Upper lobe of left lung (tissue), 4 donors: Measurements from ENCODE around the gene GABBR2.

Source experiments
- CTCF ChIP-seq, 6 experiments: fragments of 450-650 bp in 4 of 6; fragments of 200-600 bp in 2 of 6; sonication (generic) in 2 of 6; IDR thresholded peaks; one replicate each; pipeline ENCODE4 v1.5.1; 2016 to 2019; ENCODE audit warnings: antibody characterized with exemption in 6 of 6
- POLR2A ChIP-seq, 4 donors: fragments of 450-650 bp; IDR thresholded peaks; one replicate each; pipeline ENCODE4 v1.5.1; 2016 to 2017; ENCODE audit warnings: antibody characterized with exemption in 4 of 4, mild to moderate bottlenecking in 2 of 4
- POLR2AphosphoS5 ChIP-seq, 2 donors: sonication (generic); formaldehyde crosslinking; IDR thresholded peaks; one replicate each; pipeline ENCODE4 v1.5.1; 2017; ENCODE audit warnings: antibody characterized with exemption in 2 of 2

GRCh38 chr9:98728500-98728899 lies 19.8 kb upstream of the GABBR2 start:
- TF ChIP-seq CTCF (IDR thresholded peaks at IDR 0.05): no peak
- no peak for TF ChIP-seq POLR2AphosphoS5 (IDR thresholded peaks at IDR 0.05)
- TF ChIP-seq POLR2A (IDR thresholded peaks at IDR 0.05): no peak
